Measurements from ENCODE around the gene PIEZO2.

DNA sequence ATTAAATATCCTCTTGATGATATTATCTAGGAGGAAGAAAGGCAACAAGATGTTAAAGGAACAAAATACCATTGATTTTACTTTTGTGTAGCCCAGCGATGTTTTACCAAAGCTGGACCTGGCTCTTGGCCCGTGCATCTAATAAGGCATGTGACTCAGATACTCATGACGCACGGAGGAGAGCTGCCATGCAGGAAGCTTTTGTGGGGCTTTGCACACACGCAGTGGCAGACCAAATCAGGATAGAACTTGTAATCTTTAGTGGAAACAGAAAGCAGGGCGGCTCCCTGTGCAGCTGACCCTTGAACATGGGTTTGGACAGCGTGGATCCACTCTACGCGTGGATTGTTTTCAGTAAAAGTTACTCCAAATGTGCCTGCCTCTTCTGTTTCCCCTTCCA lies 433.6 kb downstream of the PIEZO2 start:
- TF ChIP-seq POLR2A (IDR thresholded peaks at IDR 0.05) (no peak), CTCF (IDR thresholded peaks at IDR 0.05) (no peak), POLR2AphosphoS5 (IDR thresholded peaks at IDR 0.05) (no peak), EP300 (IDR thresholded peaks at IDR 0.05) (no peak)

All from upper lobe of left lung (tissue), 4 donors.